Raji (cell line): ENCODE measurements around the gene UPK2.
A peak's percentile ranks its signal among the peaks of the same experiment; 100 is the strongest.

Source experiments
- POLR2A ChIP-seq: IDR thresholded peaks from 2 replicates; pipeline ENCODE4 v1.6.1; 2011; ENCODE audit warnings: low read depth, low read length, control low read depth; ENCODE audit not compliant: insufficient read depth

The UPK2 gene

GRCh38 chr11:118956094-118956846, at the start of gene UPK2:
UPK2 (plus strand) TSS chr11:118956298; CDS start chr11:118956351, 53 bp downstream.
- TF ChIP-seq POLR2A: no peak

GRCh38 chr11:118907051-118908042, 48.8 kb upstream of the UPK2 start:
- TF ChIP-seq POLR2A: peak; percentile 34; the same call in 1 of the 2 replicates

DNA sequence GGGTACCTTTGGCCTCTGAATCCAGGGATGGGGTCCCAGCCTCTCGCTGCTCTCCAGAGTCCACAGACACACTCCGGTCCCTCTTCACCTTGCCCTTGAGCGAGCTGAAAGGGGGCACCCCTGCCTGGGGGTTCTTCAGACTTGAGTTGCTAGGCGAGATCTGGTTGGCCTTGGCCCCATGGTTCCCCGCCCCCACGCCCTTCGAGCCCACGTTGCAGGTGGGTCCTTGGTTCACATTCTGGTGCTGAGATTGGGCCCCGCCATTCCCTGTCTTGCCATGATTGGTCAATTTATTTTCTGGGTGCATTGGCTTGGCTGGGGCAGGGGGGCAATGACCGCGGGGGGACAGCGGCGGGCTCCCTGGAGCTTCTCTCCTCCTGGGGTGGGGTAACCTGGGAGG, 47.8 kb upstream of the UPK2 start:
- no peak for TF ChIP-seq POLR2A

- TF ChIP-seq POLR2A: no peak
These were observed 47.0 kb upstream of the UPK2 start for GRCh38 chr11:118908901-118909618.

- no peak for TF ChIP-seq POLR2A
These were observed 46.3 kb upstream of the UPK2 start for GRCh38 chr11:118909619-118910308.

GRCh38 chr11:118910309-118911112, 45.6 kb upstream of the UPK2 start:
- no peak for TF ChIP-seq POLR2A

- no peak for TF ChIP-seq POLR2A
These were observed 44.8 kb upstream of the UPK2 start for GRCh38 chr11:118911113-118911879.

- no peak for TF ChIP-seq POLR2A
These were observed 44.0 kb upstream of the UPK2 start for GRCh38 chr11:118911880-118912741.

DNA sequence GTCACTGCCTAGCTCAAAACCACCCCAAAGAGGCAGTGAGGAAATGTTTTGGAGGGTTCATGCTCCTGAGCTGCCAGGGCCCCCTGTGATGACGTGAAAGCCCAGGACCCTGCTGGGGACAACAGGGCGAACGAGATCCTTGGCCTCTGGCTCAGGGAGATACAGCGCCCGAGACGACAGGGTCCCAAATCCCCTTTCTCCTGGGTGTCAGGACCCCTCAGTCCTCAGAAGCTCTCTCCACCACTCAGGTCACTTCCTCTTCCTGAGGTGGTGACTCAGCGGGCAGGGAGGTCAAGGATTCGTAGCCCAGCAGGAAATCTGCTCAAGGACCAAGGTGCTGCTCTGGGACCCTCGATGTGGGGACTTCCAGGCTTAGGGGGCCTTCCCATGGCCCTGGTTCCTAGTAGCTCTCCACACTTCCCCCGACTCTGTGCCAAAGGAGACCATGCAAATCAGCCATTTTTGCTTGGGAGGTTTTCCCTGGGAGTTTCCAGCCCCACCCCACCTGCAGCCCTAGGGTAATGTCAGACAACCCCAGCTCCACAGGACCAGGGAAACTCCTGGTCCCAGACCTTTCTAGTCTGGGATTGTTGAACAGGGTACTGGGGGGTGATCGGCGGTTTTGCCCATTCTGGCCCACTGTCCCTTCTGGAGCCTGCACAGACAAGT, 43.2 kb upstream of the UPK2 start:
- no peak for TF ChIP-seq POLR2A

DNA sequence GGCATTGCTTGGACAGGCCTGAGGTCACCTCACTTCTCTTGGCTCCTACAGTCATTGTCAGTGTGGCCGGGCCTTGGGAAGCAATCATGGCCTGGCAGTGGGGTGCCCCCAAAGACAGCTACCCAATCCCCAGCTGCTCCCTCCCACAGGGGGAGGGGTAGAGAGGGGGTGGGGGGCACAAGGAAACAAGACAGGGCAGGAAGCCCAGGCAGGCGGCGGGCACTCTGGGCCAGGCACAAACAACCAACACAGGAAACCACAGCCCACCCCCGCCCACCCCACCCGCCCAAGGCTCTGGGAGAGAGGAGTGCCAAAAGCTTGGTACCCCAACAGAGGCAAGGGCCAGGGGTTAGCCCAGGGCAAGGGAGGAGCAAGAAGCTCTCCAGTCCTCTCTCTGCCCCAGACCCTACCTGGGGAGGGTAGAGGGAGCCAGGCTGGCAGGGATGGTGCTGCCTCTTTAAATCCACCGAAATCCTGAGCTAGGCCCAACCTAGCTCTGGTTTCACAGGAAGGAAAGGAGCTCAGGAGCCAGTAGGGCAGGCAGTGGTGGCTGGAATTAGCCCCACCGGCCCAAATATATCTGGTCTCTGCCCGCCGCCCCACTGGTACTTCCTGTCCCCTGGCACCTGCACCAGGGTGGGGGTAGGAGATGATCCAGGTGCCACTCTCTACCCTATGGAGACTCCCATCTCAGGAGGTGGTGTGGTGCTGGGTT, 42.5 kb upstream of the UPK2 start:
- TF ChIP-seq POLR2A: no peak

DNA sequence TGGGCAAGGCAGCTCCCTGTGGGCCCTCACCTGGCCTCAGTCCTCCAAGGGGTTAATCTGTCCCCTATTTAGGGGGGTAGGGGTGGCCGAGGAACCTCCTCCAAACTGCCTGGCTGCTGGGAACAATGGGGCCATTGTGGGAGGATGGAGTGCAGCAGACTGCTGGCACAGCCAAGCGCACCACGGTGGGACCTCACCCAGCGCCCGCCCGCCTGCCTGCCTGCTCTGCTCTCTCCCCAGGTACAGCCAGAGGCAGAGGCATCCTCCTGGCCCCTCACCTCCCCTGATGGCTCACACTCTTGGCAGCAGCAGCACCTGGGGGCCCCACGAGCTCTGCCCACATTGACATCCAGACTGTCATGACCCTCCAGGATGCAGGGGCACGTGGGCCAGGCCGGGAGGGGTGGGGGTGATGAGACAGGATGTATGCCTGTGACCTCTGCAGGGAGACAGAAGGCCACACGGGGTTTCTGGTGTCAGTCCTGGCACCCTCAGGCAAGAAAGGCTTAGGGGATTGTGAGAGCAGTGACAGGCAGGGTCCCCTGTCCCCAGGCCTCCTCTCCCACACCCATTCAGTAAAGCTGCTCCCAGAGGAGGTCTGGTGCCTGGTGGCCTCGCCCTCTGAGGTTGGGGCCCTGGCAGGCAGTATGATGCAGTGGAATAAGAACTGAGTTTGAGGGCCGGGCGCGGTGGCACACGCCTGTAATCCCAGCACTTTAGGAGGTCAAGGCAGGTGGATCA, 41.8 kb upstream of the UPK2 start:
- TF ChIP-seq POLR2A: peak; percentile 38; the same call in 1 of the 2 replicates

DNA sequence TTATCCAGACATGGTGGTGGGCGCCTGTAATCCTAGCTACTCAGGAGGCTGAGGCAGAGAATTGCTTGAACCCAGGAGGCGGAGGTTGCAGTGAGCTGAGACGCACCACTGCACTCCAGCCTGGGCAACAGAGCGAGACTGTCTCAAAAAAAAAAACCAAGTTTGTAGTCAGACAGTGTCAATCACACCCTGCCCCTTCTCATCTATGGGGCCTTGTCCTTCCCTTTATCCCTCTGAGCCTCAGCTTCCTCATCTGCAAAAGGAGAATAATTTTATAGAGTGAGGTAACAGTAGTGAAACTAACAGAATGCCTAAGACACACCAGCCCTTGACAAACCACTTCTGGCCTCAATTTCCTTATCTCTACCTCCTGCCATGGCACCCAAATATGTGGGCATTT, 41.1 kb upstream of the UPK2 start:
- no peak for TF ChIP-seq POLR2A
